Kasumi-1 (cell line): ENCODE results near the gene MYH15.

Experiments
- DNase-seq, 2 experiments: peaks; one replicate each; lab custom pipeline; 2025; lab: John Stamatoyannopoulos, UW

MYH15 gene

DNA sequence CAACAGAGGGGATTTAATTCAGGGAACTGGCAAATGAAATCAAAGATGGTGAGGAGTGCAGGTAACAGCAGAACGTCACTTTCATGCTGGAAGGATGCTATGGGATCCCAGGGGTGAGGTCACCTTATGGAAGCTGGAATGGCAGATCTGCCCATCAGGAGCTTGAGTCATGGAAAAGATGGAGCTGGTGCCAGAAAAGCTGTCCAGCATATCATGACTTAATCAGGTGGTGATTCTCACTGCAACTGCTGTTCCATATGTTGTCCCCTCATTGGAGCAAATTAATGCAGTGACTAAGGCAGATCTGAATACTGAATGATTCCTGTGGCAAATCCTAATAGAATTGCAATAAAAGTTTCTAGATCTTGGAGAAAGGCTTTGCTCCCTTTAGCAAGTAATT is 175.7 kb downstream of the MYH15 start:
- DNase-seq = no peak

DNA sequence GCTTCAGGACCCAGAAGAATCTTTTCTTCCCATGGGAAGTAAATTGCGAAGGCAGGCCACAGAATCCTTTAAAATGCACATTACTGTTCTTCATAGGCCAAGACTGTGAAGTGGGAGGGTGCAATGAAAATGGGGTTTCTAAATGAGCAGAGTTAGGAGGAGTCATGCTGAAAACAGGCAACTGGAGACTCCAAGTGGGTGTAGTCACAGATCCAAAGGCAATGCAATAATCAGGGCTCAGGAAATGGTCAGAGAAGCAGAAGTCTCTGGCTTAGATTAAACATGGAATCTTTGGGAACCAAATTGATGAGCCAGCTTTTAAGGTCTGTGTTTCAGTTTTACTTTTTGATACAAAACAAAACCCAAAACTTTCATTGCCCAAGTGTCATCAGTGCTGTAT is 176.4 kb downstream of the MYH15 start:
- DNase-seq = no peak

DNA sequence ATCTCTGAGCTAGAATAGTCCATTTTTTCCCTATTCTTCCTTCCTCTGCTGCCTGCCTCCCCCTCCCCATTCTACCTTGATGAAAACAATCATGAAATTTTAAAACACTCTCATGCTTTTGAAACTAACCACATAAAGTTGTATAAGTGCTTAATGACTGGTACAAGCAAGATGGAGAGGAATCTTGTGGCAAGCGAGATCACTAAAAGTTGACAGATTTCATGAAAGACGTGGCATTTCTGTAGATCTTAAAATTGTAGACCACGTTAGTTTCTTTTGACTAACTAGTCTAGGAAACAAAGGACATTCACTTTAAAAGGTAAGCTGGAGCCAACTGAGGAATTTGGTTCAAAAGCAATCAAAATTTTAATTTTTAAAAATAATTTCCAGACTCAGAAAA is 178.6 kb downstream of the MYH15 start:
- no peak for DNase-seq
